T-helper 1 cell treated with Interleukin-12 subunit alpha and Interleukin-12 subunit beta and Interleukin-4 antibody, amounts not matched to agents 30 ng/mL and 1 ng/mL, for 36 hours (primary cell): Measurements from ENCODE around the gene RDH11. TPM values are rescaled to one million over a fixed set of nuclear protein-coding genes. Genes with fewer than 3 reads are reported as not detected.

Source experiments
- intact Hi-C: fragments of 100-400 bp; cut with micrococcal nuclease; formaldehyde crosslinking; loops from one replicate; pipeline ENCODE4 v1.15.1; 2024
- total RNA-seq: library from RNA; stranded (reverse); gene quantifications from 2 replicates; pipeline ENCODE4 v1.2.3, GENCODE V29; 2022

Gene RDH11
- total RNA-seq, 1 donor from 2014 or later, result 42.8 TPM

DNA sequence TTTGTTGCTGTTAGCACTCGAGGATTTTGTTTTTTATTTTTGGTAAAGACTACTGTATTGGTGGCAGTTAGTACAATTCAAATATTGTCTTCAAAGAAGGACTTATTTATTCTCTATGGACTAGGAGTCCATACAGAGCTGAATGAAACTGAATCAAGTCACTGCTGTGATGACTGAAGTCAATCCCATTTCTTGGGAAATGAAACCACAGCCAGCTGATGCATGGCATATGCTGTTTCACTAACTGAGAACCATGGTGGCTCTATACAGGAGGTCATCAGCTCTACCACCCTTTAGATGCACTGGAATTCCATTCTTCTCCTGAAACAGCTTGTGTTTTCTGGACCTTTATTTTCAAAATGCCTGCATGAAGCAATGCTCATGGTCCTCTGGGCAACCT lies 43.4 kb downstream of the RDH11 start:
- intact Hi-C loops, result no loop called here

DNA sequence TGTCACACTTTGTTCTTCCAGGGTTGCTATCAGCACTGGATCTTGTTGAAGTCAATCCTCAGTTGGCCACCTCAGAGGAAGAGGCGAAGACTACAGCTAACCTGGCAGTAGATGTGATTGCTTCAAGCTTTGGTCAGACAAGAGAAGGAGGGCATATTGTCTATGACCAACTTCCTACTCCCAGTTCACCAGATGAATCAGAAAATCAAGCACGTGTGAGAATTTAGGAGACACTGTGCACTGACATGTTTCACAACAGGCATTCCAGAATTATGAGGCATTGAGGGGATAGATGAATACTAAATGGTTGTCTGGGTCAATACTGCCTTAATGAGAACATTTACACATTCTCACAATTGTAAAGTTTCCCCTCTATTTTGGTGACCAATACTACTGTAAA lies 44.9 kb downstream of the RDH11 start:
- intact Hi-C loops, result no loop called here

DNA sequence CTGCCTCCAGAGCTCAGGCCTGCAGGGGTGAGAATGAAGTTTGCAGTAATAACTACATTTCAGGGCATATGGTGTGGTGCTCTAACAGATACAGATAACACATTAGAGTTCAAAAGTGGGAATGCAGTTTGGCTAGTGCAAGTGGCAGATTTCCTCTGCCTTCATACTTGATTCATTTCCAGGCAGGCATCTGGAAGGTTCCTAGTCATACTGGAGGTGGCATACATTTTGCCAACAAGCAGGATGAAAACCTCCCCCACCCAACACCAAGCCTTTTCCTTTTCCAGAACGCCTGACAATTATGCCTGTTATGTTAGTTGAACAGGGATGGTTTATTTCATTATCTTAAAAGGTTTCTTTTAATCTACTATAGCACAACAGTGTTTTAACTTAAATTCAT lies 45.4 kb downstream of the RDH11 start:
- intact Hi-C loops, result no loop called here

DNA sequence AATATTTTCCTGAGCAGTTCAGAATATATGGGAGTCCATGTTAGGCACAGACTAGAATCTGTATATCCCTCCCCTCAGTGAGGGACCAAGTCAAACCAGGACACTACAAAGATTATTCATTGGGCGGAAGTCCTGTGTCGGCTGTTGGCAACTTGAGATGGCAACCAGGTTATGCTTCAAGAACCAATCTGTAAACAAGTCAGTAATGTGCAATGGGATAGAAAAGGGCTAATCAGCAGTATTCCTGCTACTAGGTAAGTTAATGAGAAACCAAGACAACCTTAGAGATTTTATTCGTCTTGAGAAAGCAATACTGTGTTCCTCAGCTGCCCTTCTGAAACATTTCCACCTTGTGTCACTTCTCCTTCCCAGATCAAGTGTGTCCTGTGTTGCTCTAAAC lies 49.4 kb downstream of the RDH11 start:
- intact Hi-C loops, result no loop called here

DNA sequence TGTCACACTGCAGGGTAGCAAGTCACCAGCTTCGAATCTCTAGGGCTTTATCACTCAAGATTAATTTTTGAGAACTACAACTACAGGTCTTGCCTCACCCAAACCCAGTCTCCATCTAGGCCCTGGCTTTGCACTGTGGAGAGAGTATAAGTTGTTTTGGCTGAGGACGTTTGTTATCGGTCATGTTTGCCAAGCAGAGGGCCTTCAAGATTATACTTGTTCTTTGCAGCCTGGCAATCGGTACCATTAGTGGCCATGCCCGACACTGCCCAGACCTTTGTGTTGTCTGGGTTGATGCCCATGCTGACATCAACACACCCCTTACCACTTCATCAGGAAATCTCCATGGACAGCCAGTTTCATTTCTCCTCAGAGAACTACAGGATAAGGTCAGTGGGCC lies 50.1 kb downstream of the RDH11 start:
- intact Hi-C loops, result no loop called here

DNA sequence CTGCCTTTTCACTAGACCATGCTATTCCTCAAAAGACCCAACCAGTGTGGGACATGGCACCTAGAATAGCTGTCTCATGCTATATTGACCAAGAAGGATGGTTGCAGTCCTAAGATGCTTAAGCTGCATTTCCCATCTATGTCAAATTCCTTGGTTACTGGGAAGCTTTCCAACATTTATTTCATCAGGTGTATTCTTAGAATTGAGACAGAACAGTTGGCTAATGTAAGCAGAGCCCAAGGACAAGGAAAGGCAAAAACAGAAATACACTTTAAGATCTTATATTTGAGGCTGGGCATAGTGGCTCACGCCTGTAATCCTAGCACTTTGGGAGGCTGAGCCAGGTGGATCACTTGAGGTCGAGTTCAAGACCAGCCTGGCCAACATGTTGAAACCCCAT lies 51.1 kb downstream of the RDH11 start:
- intact Hi-C loops, result no loop called here

DNA sequence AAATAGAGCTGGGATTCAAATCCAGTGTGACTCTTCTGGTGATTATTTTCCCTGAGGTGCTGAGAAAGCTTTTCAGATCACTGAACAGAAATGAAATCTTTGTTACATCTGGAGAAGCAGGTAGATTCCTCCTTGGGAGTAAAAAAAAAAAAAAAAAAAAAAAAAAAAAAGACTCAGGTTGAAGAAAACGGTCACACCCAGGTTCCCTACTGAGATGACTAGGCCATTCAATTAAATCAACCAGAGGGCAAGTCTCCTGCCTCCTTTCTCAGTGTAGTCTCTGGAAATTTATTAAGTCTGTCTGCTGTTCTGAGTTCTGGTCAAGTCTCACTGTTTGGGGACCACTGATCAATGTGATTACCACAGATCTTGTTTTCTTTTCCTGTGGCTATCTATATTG lies 51.9 kb downstream of the RDH11 start:
- intact Hi-C loops, result no loop called here

DNA sequence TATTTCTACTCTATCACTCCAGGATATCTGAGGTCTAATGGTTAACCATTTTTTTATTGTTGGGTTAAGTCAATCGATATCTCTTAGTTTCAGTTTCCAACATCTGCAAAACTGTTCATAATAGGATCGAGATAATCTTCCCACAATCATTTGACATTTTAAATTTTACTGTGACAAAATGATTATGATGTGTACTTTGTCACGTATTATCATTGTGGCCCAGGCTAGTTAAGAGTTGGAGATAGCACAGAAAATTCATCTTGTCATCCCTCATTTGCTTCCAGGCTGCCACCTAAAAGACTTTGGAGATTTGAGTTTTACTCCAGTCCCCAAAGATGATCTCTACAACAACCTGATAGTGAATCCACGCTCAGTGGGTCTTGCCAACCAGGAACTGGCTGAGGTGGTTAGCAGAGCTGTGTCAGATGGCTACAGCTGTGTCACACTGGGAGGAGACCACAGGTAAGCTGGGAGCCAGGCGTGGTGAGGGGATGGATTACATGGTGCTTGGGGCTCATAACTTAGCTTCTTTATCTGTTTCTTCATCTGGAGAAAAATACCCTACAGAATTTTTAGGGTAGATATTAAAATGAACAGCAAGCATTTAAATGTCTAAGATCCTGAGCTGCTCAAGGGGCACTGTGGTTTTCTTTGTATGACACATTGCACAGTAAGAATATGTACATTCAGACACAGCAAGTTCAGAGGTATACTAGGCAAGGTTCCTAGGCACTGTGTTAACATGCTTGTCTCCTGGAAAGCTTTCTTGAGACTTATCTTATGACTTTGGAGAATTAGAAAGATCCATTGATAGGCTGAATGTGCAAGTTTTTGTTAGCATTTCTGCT lies 53.4 kb downstream of the RDH11 start:
- intact Hi-C loops, result no loop called here

DNA sequence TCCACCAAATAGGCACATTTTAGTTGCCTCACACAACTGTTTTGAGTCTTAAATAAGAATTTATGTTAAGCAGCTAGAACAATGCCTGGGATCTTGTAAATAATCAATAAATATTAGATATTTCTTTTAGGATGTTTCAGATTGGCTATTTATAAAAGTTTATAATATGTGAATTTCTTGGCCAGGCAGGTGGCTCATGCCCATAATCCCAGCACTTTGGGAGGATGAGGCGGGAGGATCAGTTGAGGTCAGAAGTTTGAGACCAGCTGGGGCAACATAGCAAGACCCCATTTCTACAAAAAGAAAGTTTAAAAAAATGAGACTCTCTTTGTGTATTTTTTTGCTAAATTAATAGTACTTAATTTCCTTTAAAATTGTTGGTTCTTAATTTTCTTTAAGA lies 54.1 kb downstream of the RDH11 start:
- intact Hi-C loops, result no loop called here

DNA sequence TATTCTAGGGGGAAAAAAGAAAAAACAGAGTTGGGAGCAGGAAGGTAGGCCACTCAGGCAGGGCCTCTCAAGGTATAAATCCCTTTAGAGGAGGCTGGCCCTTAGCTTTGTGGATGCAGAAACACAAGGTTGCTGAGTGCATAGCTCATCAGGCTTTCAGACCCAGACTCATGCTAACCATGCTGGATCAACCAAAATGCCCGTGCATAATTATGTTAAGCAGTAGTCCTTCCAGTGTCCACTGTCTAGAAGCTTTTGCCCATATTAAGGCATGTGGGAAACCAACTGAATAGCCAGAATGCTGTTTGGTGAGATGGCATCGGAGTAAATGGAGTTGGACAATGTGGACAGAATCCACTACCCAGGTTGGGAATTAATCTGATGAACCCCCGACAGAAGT lies 56.9 kb downstream of the RDH11 start:
- intact Hi-C loops, result no loop called here

DNA sequence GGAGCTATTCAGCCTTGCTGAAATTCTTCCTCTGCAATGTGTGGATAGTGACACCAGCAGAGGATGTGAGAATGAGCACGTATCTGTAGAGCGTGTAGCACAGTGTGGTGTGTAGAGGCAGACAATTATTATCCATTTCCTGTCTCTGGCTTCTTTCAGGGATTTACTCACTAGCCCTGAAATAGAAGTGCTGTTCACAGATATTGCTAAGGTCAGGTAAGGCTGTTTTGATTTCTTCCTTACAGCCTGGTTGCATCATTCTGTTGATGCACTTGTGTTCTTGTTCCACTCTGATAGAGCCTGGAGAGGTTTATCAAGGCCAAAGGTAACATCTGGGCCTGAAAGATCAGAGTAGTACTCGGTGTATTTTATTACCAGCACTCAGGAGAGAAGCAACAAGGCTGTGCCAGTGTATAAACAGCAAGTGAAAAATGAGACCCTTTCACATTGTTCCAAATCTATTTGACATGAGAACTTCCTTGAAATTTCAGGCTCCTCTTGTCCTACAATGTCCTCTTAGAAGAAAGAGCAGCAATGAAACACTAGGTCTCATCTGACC lies 59.1 kb downstream of the RDH11 start:
- intact Hi-C loops, result no loop called here

DNA sequence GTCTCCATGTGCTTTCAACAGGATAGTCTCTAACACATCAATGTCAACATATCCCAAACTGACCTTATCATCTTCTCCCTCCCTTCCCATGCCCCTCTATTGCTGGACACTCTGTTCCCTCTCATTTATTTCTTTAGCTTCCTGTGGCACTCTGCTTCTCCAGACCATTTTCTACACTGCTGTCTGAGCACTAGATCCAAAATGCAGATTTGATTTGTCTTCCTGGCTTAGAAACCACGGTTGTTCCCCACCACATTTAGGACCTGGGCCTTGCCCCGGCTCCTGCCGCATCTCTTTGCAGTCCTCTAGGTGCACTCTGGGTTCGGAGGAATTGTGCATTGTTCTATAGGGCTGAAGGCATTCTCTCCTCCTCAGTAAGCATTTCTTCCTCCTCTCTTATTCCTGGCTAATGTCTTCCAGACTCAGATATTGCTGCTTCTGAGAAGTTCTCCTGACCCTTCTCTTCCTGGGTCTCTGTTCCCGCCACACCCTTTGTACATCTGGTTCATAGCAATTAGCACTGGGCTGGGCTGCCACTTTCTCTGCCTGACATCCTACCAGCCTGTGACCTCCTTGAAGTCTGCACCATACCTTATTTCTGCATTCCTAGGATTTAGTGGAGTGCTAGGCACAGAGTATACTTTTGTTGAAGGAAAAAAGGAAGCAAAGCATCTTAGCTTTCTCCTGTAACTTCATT lies 62.0 kb downstream of the RDH11 start:
- intact Hi-C loops, result no loop called here

DNA sequence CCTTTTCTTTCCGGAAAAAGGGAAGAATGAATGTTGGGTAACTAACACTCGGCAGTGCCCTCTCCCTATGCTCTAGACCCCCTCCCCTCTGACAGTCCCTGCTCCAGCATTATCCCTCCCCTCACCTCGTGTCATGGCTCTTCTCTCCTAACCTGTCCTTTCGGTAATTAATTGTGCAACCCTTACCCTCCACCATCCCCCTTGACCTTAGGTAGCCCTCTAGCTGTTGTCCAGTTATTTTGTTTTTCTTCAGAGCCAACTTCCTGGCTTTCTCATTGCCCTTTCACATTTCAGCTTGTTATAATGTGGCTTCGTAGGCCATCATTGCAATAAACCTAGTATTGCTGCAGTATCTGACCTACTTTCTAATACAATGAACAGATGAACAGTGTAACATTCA lies 64.6 kb downstream of the RDH11 start:
- intact Hi-C loops, result no loop called here

DNA sequence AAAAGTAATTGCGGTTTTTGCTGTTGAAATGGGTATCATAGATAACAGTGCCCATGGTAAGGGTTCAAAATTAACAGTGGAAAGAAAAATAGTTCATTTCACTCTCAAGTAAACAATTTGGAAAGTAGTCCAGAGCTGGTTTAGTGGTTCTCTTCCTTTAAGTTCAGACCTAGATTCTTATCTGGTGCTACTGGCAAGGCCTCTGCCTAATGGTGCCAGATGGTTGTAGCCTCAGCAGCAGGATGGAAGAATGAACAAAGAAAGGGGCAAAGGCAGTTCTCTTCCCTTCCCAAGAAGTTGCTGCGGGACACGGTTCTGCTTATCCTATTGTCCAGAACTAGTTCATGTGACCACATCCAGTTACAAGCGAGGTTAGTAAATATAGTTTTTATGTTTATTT lies 65.4 kb downstream of the RDH11 start:
- intact Hi-C loops, result no loop called here

DNA sequence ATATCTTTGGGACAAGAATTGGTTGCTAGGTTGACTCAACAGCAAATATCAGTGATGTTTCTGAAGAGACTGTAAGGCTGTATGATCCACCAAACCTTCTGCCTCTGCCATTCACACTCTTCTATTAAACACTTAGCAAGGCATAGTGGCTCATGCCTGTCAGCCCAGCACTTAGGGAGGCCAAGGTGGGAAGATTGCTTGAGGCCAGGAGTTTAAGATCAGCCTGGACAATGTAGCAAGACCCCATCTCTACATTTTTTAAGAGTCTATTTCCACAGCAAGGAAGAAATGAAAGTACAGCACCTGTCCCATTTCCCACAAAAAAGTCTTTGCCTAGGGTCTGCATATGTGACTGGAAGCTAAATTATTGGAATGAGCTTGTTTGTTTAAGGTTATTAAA lies 68.0 kb downstream of the RDH11 start:
- intact Hi-C loops, result loop anchor here (5.0 kb wide), 1 partner anchor 1730 kb away; no protein-coding TSS in a partner anchor

Other genes starting within 250 kb of the RDH11 start
- gene TMEM229B, start 207.0 kb downstream of the RDH11 start, total RNA-seq, result 23.3 and 25.6 TPM in 2 replicates
- 0.71 and 1.1 TPM in 2 replicates for gene PLEKHH1, start 162.5 kb downstream of the RDH11 start, total RNA-seq
- 16.8 and 19.1 TPM in 2 replicates for gene PIGH, start 95.5 kb downstream of the RDH11 start, total RNA-seq
- gene ARG2, start 75.8 kb downstream of the RDH11 start, total RNA-seq, result 1.8 and 2.3 TPM in 2 replicates
- gene VTI1B, start 21.1 kb downstream of the RDH11 start, total RNA-seq, result 72.9 and 77.0 TPM in 2 replicates
- not detected in 2 replicates for gene RDH12, start 6.1 kb upstream of the RDH11 start, total RNA-seq
- gene ZFYVE26, start 120.8 kb upstream of the RDH11 start, total RNA-seq, result 27.1 and 27.7 TPM in 2 replicates
- gene RAD51B, start 124.0 kb upstream of the RDH11 start, total RNA-seq, result 21.3 and 24.4 TPM in 2 replicates